ENCODE results near the gene KLF6. TPM values are rescaled to one million over a fixed set of nuclear protein-coding genes. Genes with fewer than 3 reads are reported as not detected.
A peak's percentile ranks its signal among the peaks of the same experiment; 100 is the strongest.

The KLF6 gene
- total RNA-seq, 1 donor from 2014 or later: 95.5 TPM

DNA sequence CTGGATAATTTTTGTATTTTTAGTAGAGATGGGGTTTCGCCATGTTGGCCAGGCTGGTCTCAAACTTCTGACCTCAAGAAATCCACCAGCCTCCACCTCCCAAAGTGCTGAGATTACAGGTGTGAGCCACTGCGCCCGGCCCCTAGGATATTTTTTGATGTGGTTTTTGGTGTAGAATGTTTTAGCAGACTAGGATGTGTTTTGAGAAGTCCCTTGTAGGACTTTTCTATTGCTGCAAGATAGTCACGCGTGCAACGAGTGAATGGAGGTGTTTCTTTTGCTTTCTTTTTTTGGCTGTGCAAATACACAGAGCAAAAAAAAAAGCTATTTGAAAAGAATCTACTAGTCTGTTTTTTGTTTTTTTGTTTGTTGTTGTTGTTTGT lies 29.8 kb upstream of the KLF6 start:
- peaks cover 12% of the 10 kb centered on the region for H3K4me1 Mint-ChIP-seq (ENCODE audit: low read depth)

DNA sequence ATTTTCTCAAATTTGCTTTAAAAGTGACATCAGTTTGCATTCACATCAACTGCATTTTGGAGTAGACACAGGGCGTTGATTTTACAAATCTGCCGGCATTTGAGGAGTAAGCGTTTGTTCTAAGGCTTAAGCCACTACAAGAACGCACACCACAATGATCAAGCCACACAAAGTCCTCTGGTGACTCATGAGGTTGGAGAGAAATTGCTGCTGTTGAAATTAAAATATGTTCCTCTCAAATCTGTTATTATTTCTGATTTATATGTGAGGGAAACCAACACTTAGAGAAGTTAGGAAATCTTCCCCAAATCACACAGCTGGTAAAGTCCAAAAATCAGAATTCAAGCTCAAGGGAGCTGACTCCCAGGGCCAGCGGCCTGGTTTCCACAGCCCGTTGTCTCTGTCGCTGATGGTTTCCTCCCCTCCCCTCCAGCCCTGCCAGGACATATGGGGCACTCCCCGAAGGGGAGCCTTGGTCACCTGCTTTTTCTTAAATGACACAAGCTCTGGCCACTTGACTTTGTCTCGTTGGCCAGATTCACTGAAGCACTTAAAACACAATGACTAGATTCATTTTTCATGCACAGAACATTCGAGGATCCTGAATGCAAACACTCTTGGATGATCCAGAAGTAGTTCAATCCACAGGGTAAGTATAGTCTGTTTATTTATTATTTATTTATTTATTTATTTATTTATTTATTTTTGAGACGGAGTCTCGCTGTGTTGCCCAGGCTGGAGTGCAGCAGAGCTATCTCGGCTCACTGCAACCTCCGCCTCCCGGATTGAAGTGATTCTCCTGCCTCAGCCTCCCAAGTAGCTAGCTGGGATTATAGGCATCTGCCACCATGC lies 29.2 kb upstream of the KLF6 start:
- no peak for TF ChIP-seq CTCF (IDR thresholded peaks at IDR 0.05; ENCODE audit: unreplicated experiment)
- H3K4me1 Mint-ChIP-seq (ENCODE audit: low read depth): peaks cover 15% of the 10 kb centered on the region
- H3K9me3 Mint-ChIP-seq (ENCODE audit: low read depth): no peaks in the 10 kb centered on the region
- no peak overlapping the region for H3K27ac Mint-ChIP-seq
- no peaks in the 10 kb centered on the region for H3K27me3 Mint-ChIP-seq
- no peak overlapping the region for H3K4me3 Mint-ChIP-seq (ENCODE audit: low read depth)
- no peaks in the 10 kb centered on the region for H3K36me3 Mint-ChIP-seq (ENCODE audit: insufficient read depth)
- DNase-seq (ENCODE audit: low spot score, unreplicated experiment): no peak

More for the DNA sequence above, 29.8 kb upstream of the KLF6 start:
- Mint-ChIP-seq H3K36me3 (ENCODE audit: insufficient read depth) (no peaks in the 10 kb centered on the region), H3K27ac (no peak overlapping the region), H3K27me3 (no peaks in the 10 kb centered on the region), H3K9me3 (ENCODE audit: low read depth) (no peaks in the 10 kb centered on the region), H3K4me3 (ENCODE audit: low read depth) (no peak overlapping the region)
- TF ChIP-seq CTCF (IDR thresholded peaks at IDR 0.05; ENCODE audit: unreplicated experiment): no peak
- DNase-seq (ENCODE audit: low spot score, unreplicated experiment): no peak

GRCh38 chr10:3813267-3813666 lies 28.3 kb upstream of the KLF6 start:
- Mint-ChIP-seq H3K27me3 (no peaks in the 10 kb centered on the region), H3K4me1 (ENCODE audit: low read depth) (peaks cover 24% of the 10 kb centered on the region), H3K27ac (no peak overlapping the region), H3K36me3 (ENCODE audit: insufficient read depth) (no peaks in the 10 kb centered on the region), H3K9me3 (ENCODE audit: low read depth) (no peaks in the 10 kb centered on the region), H3K4me3 (ENCODE audit: low read depth) (no peak overlapping the region)
- TF ChIP-seq CTCF (IDR thresholded peaks at IDR 0.05; ENCODE audit: unreplicated experiment): no peak
- DNase-seq (ENCODE audit: low spot score, unreplicated experiment): no peak

GRCh38 chr10:3812141-3812540 lies 27.1 kb upstream of the KLF6 start:
- H3K4me1 Mint-ChIP-seq (ENCODE audit: low read depth): peaks cover 33% of the 10 kb centered on the region
- no peak overlapping the region for H3K4me3 Mint-ChIP-seq (ENCODE audit: low read depth)
- no peaks in the 10 kb centered on the region for H3K27me3 Mint-ChIP-seq
- no peak overlapping the region for H3K27ac Mint-ChIP-seq
- no peak for DNase-seq (ENCODE audit: low spot score, unreplicated experiment)
- no peaks in the 10 kb centered on the region for H3K36me3 Mint-ChIP-seq (ENCODE audit: insufficient read depth)
- no peaks in the 10 kb centered on the region for H3K9me3 Mint-ChIP-seq (ENCODE audit: low read depth)
- TF ChIP-seq CTCF (IDR thresholded peaks at IDR 0.05; ENCODE audit: unreplicated experiment): no peak

DNA sequence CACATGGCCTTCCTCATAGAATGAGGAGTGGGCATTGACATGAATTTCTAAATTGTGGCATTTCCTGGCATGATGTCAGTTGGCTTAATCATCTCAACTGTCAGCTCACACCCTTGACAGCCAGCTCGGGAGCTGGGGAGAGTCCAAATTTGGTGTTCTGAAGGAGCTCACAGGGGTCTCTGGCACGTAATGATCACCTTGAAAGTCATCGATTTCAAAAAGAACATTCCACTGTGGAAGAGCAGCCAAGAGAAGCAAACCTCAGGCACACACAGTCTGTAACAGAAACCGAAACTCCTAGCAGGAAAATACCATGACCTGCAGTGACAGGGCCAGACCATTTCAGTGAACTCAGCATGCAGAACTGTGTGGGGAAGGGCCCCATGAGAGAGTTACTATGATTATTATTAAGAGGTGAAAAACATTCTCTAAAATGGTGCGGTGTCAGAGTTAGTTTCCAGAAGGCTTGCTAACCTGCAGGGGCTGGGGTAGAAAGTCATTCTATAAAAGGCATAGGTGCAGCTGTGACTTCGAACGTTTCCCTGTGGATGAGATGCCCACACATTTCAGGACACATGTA lies 26.4 kb upstream of the KLF6 start:
- Mint-ChIP-seq H3K27me3 (no peaks in the 10 kb centered on the region), H3K9me3 (ENCODE audit: low read depth) (no peaks in the 10 kb centered on the region), H3K36me3 (ENCODE audit: insufficient read depth) (no peaks in the 10 kb centered on the region), H3K4me3 (ENCODE audit: low read depth) (no peak overlapping the region), H3K27ac (peak overlapping the region; percentile 60), H3K4me1 (ENCODE audit: low read depth) (peaks cover 37% of the 10 kb centered on the region)
- DNase-seq (ENCODE audit: low spot score, unreplicated experiment): no peak
- no peak for TF ChIP-seq CTCF (IDR thresholded peaks at IDR 0.05; ENCODE audit: unreplicated experiment)
